VCaP (cell line): Measurements from ENCODE around the gene SLC26A9.

Source experiments
- H3K27ac ChIP-seq: fragments of 450-650 bp; 2 replicates; pipeline ENCODE4 v1.5.1; 2017
- TF ChIP-seq, protein P1 (sequence below): fragments of 450-650 bp; conservative IDR thresholded peaks from 2 replicates; pipeline ENCODE4 v1.5.1; 2017; ENCODE audit warnings: mild to moderate bottlenecking, moderate library complexity

The SLC26A9 gene, protein sequence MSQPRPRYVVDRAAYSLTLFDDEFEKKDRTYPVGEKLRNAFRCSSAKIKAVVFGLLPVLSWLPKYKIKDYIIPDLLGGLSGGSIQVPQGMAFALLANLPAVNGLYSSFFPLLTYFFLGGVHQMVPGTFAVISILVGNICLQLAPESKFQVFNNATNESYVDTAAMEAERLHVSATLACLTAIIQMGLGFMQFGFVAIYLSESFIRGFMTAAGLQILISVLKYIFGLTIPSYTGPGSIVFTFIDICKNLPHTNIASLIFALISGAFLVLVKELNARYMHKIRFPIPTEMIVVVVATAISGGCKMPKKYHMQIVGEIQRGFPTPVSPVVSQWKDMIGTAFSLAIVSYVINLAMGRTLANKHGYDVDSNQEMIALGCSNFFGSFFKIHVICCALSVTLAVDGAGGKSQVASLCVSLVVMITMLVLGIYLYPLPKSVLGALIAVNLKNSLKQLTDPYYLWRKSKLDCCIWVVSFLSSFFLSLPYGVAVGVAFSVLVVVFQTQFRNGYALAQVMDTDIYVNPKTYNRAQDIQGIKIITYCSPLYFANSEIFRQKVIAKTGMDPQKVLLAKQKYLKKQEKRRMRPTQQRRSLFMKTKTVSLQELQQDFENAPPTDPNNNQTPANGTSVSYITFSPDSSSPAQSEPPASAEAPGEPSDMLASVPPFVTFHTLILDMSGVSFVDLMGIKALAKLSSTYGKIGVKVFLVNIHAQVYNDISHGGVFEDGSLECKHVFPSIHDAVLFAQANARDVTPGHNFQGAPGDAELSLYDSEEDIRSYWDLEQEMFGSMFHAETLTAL

DNA sequence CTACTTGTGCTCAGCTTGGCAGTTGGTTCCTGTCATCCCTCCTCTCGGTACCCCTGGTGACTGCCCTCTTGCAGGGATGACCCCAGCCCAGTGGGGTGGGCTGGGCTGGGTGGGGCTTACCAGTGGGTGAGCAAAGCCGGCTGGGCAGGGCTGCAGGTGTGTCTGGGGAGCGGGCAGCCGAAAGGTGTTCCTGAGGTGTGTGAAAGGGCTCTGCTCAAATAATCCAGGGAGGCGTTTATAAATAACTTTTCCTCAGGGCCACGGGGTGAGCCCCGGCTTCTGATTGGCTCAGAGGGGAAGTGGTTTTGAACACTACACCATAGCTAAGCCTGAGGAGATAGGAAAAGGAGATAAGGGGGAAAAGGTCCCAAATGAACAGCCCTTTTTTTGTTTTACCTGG is at the start of gene SLC26A9:
TSS of gene SLC26A9 (minus strand) at position 212 of the 400 bp plus-strand sequence. CDS start 7,636 bp downstream, outside the sequence.
- TF ChIP-seq, protein P1, sequence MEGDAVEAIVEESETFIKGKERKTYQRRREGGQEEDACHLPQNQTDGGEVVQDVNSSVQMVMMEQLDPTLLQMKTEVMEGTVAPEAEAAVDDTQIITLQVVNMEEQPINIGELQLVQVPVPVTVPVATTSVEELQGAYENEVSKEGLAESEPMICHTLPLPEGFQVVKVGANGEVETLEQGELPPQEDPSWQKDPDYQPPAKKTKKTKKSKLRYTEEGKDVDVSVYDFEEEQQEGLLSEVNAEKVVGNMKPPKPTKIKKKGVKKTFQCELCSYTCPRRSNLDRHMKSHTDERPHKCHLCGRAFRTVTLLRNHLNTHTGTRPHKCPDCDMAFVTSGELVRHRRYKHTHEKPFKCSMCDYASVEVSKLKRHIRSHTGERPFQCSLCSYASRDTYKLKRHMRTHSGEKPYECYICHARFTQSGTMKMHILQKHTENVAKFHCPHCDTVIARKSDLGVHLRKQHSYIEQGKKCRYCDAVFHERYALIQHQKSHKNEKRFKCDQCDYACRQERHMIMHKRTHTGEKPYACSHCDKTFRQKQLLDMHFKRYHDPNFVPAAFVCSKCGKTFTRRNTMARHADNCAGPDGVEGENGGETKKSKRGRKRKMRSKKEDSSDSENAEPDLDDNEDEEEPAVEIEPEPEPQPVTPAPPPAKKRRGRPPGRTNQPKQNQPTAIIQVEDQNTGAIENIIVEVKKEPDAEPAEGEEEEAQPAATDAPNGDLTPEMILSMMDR = no peak

DNA sequence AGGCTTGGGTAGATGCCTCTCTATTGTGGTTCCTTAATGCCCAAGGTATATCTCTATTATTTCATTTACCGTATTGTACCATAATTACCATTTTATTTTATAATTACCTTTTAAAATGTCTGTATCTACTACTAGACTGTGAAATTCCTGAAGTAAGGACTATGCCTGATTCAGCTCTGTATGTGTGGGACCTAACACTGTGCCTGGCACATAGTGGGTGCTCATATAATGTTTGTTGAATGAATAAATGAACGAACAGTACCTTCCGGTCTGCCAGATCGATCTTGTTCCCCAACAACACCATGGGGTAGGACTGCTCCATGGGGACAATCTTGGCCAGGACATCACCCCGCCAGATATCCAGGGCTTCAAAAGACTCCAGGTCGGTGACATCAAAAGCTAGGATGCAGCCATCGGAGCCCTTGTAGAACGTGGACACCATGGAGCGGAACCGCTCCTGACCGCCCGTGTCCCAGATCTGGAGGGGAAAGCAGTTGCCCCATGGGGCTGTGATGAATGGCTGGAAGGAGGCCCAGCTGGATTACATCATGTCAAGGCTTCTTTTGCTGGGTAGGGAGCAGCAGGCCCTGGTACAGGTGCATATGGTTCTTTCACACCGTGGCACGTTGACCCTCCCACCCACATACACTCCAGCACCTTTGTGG is 49.1 kb upstream of the SLC26A9 start:
- TF ChIP-seq, protein P1 = no peak
- H3K27ac ChIP-seq = no peak overlapping the region

More for the DNA sequence above, at the start of gene SLC26A9:
- no peak within 1 kb of the TSS for H3K27ac ChIP-seq

DNA sequence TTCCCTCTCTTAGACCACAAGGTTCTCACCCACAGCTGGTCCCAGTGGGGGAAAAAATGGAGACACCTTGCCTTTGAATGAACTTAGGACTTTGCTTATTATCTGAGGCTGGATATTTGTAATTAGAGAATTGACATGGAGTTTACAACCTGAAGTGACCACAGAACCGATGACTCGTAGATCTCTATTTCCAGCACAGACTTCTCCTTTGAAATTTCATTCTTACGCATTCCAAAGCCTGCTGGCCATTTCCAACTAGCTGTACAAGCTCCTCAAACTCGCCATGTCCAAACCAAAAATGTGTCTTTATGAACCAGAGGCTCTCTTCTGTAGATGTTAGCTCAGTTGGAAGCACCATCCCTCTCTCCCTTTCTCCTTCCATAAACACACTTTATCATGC is 48.0 kb upstream of the SLC26A9 start:
- TF ChIP-seq, protein P1 = no peak
- H3K27ac ChIP-seq = no peak overlapping the region

DNA sequence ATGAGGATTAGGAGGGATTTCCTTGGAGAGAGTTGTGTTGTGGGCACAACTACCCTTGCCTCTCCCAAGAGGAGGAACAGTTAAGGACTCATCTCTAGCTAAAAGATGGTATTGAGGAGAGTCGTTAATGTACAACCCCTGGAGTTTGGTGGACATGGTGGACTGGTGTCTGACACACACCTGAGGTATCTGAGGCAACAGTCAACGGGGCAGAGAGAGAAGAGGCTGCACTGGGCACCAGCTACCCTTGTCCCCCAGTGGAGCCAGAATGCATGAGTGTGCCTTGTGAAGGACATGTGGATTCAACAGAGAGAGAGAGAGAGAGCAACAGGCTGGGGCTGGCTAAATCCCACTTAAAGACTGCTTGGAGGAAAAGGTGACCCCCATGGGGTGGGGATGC is 47.0 kb upstream of the SLC26A9 start:
- TF ChIP-seq, protein P1 = no peak
- no peak overlapping the region for H3K27ac ChIP-seq

DNA sequence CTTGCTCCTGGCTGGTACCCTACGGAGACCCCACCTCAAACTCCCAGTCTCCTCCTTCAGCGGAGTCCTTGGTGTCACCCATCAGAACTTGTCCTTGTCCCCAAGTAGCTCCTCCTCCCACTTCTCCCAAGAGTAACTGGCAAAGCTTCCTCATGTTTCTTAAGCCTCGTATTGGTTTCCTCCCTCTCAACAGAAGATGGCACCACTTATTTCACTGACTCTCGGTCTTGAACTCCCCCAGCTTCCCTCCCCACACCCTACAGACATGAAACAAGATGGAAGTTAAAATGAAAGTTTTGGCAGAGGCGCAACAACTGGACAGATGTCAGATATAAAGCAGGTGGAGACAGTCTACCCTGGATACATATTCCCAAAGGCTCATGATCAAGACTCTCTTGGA is 46.5 kb upstream of the SLC26A9 start:
- H3K27ac ChIP-seq = no peak overlapping the region
- TF ChIP-seq, protein P1 = no peak

DNA sequence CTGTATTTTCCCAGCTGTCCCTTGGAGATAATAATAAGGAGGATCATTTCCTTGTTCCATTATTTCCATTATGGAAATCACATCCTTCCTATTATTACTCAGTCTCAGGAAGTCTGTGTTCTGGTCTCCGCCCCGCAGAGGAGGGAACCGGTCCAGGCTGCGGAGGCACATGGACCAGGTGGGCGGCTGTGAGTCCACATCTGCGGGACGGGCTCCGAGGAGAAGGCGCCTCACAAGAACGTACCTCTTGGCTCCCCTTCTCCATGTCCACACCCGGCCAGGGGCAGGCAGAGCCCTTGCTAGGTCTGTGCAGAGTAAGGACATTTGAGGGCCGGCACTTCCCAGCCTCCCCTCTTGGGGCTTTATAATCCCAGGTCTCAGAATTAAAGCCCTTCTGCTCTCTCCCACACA is 45.3 kb upstream of the SLC26A9 start:
- TF ChIP-seq, protein P1 = no peak
- no peak overlapping the region for H3K27ac ChIP-seq

DNA sequence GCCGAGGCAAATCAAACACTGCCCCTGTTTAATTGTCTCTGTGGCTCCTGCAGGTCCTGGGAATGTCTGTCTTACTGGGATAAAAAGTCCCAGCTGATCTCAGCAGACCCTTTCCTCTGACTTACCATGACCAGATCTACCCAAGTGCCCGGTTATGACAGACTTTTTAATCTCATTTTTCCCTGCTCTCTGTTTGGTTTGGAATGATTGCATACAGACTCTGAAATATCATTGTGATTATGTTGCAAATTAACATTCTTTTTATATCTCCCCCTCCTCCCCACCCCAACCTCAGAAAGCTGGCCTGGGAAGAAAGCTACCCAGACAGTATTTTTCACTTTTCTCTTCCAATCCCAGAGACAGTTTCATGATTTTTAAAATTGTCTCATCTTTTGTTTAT is 43.6 kb upstream of the SLC26A9 start:
- H3K27ac ChIP-seq = no peak overlapping the region
- TF ChIP-seq, protein P1 = no peak
